Thyroid gland (tissue), 4 donors: ENCODE measurements around the gene ACTC1.

ENCODE experiments used
- CTCF ChIP-seq, 6 experiments: fragments of 200-600 bp in 3 of 6; fragments of 450-650 bp in 3 of 6; sonication (generic) in 3 of 6; IDR thresholded peaks; one replicate each; pipeline ENCODE4 v1.5.1; 2016 to 2019; ENCODE audit warnings: antibody characterized with exemption in 6 of 6, mild to moderate bottlenecking in 2 of 6, inconsistent platforms in 1 of 6, moderate library complexity in 1 of 6
- POLR2A ChIP-seq, 2 donors: fragments of 450-650 bp; IDR thresholded peaks; one replicate each; pipeline ENCODE4 v1.6.1; 2017; ENCODE audit warnings: antibody characterized with exemption in 2 of 2, mild to moderate bottlenecking in 2 of 2, moderate library complexity in 1 of 2

- TF ChIP-seq POLR2A (IDR thresholded peaks at IDR 0.05) (no peak), CTCF (IDR thresholded peaks at IDR 0.05) (no peak)
These were observed 3.6 kb downstream of the ACTC1 start for GRCh38 chr15:34791701-34792100.
